Nephron progenitor cell (in vitro differentiated cells): Measurements from ENCODE around the gene KRT12.

Source experiments
- DNase-seq: peaks from one replicate; pipeline ENCODE4 v3.0.0; 2021
- H3K27ac Mint-ChIP-seq: 2 replicates; pipeline ENCODE4 v1.8.0; 2021; ENCODE audit warnings: mild to moderate bottlenecking, moderate library complexity, mixed read lengths
- H3K27me3 Mint-ChIP-seq: 2 replicates; pipeline ENCODE4 v1.8.0; 2021; ENCODE audit warnings: mild to moderate bottlenecking, low read depth, mixed read lengths; ENCODE audit not compliant: poor library complexity
- H3K36me3 Mint-ChIP-seq: 2 replicates; pipeline ENCODE4 v1.8.0; 2021; ENCODE audit warnings: low read depth, mixed read lengths
- H3K4me1 Mint-ChIP-seq: 2 replicates; pipeline ENCODE4 v1.8.0; 2021; ENCODE audit warnings: mixed read lengths
- H3K4me3 Mint-ChIP-seq: 2 replicates; pipeline ENCODE4 v1.8.0; 2021; ENCODE audit warnings: mild to moderate bottlenecking, moderate library complexity, mixed read lengths
- H3K9me3 Mint-ChIP-seq: 2 replicates; pipeline ENCODE4 v1.8.0; 2021; ENCODE audit warnings: mild to moderate bottlenecking, moderate library complexity, mixed read lengths
- TF ChIP-seq, protein P1 (sequence below): fragments of 200-600 bp; sonication (generic); IDR thresholded peaks from 2 replicates; pipeline ENCODE4 v1.5.0; 2021; ENCODE audit warnings: antibody characterized with exemption

The KRT12 gene

DNA sequence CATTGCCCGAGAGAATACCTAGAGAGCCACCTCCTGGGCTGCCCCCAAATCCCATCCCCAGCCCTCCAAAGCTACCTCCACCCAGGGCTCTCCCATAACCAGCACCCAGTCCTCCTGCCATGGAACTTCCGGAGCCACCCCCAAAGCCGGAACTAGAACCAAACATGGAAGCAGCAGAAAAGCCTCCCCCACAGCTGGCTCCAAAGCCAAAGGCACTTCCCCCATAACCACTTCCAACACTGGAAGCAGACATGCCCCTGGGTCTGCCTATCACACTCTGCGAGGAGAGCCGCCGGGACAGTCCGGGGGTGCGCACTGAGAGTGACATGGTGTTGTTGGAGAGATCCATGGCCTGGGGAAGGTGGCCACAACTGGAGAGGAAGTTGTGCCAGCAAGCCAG, at the start of gene KRT12:
TSS of gene KRT12 (minus strand) at position 386 of the 400 bp plus-strand sequence. CDS start at position 349, 37 bp downstream.
- no peak for DNase-seq
- H3K9me3 Mint-ChIP-seq = no peaks in the 10 kb centered on the region
- H3K27ac Mint-ChIP-seq = no peak within 1 kb of the TSS
- H3K36me3 Mint-ChIP-seq = no peaks in the 10 kb centered on the region
- TF ChIP-seq, protein P1, sequence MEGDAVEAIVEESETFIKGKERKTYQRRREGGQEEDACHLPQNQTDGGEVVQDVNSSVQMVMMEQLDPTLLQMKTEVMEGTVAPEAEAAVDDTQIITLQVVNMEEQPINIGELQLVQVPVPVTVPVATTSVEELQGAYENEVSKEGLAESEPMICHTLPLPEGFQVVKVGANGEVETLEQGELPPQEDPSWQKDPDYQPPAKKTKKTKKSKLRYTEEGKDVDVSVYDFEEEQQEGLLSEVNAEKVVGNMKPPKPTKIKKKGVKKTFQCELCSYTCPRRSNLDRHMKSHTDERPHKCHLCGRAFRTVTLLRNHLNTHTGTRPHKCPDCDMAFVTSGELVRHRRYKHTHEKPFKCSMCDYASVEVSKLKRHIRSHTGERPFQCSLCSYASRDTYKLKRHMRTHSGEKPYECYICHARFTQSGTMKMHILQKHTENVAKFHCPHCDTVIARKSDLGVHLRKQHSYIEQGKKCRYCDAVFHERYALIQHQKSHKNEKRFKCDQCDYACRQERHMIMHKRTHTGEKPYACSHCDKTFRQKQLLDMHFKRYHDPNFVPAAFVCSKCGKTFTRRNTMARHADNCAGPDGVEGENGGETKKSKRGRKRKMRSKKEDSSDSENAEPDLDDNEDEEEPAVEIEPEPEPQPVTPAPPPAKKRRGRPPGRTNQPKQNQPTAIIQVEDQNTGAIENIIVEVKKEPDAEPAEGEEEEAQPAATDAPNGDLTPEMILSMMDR = no peak
- no peak within 1 kb of the TSS for H3K4me3 Mint-ChIP-seq
- H3K4me1 Mint-ChIP-seq = no peaks in the 10 kb centered on the region
- peaks cover 31% of the 10 kb centered on the region for H3K27me3 Mint-ChIP-seq

DNA sequence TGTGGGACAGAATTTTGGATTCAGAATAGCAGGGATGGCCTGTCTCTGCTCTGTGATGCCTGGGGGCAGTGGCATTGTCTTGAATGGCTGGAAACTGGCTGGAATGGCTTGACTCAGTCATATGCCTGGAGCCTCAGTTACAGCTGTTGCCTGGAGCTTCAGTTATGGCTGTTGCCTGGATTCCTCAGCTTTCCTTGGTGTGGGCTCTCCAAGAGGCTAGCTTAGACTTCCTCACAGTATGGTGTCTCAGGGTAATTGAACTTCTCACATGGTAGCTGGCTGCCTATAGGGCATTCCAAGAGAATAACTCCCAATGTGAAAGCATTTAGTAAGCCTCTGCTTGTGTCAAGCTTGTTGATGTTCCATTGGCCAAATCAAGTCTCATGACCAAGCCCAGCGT, 49.3 kb upstream of the KRT12 start:
- peaks cover 8% of the 10 kb centered on the region for H3K27me3 Mint-ChIP-seq
- peaks cover 15% of the 10 kb centered on the region for H3K4me1 Mint-ChIP-seq
- no peak for DNase-seq
- H3K9me3 Mint-ChIP-seq = no peaks in the 10 kb centered on the region
- TF ChIP-seq, protein P1 = no peak
- H3K4me3 Mint-ChIP-seq = no peak overlapping the region
- no peak overlapping the region for H3K27ac Mint-ChIP-seq
- no peaks in the 10 kb centered on the region for H3K36me3 Mint-ChIP-seq

DNA sequence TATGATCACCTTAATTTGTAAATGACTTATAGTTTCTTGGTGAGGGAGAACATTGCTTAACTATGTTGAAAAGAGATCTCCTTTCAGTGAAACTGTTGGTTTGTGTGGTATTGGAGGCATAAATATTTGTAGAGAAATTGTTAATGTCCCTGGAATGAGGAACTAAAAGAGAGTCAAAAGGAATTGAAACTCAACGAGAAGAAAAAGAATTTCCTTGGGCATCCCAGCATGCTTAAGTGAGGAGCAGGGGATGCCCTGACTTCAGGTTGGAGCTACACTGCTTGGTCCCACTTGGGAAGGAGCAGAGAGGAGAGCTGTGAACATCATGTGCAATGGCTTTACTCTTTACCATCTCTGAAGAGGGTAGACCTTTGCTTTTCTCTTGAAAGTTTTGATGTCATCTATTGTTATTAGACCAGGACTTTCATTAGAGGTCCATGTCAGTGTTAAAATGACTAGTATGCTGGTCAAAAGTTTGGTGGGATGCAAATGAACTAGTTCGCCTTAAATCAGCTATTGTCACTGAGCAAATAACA, 48.8 kb upstream of the KRT12 start:
- H3K4me1 Mint-ChIP-seq = peaks cover 19% of the 10 kb centered on the region
- H3K27me3 Mint-ChIP-seq = peaks cover 8% of the 10 kb centered on the region
- H3K9me3 Mint-ChIP-seq = no peaks in the 10 kb centered on the region
- TF ChIP-seq, protein P1 = no peak
- H3K27ac Mint-ChIP-seq = no peak overlapping the region
- no peak for DNase-seq
- no peaks in the 10 kb centered on the region for H3K36me3 Mint-ChIP-seq
- no peak overlapping the region for H3K4me3 Mint-ChIP-seq

DNA sequence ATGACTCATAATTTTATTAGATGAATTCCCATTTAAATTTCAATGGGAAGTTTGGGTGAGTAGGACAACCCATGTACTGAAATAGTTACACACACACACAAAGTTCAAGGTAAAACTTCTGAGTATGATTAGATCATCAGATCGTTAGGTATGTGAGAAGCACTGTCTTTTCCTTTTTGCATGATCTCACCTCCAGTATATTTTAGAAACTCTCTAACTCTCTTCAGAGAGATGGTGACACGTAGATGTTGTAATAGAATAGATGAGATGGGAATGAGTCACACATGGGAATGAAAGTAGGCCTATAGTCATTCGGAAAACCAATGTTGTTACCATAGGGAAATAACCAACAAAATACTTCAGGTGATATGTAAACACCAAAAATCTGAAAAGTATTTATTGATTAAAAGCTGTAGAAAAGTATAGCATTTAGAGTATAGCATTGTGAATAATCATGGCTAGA, 48.2 kb upstream of the KRT12 start:
- Mint-ChIP-seq H3K27ac (no peak overlapping the region), H3K27me3 (peaks cover 8% of the 10 kb centered on the region), H3K36me3 (no peaks in the 10 kb centered on the region), H3K9me3 (no peaks in the 10 kb centered on the region), H3K4me3 (no peak overlapping the region), H3K4me1 (peaks cover 23% of the 10 kb centered on the region)
- no peak for DNase-seq
- TF ChIP-seq, protein P1 = no peak

DNA sequence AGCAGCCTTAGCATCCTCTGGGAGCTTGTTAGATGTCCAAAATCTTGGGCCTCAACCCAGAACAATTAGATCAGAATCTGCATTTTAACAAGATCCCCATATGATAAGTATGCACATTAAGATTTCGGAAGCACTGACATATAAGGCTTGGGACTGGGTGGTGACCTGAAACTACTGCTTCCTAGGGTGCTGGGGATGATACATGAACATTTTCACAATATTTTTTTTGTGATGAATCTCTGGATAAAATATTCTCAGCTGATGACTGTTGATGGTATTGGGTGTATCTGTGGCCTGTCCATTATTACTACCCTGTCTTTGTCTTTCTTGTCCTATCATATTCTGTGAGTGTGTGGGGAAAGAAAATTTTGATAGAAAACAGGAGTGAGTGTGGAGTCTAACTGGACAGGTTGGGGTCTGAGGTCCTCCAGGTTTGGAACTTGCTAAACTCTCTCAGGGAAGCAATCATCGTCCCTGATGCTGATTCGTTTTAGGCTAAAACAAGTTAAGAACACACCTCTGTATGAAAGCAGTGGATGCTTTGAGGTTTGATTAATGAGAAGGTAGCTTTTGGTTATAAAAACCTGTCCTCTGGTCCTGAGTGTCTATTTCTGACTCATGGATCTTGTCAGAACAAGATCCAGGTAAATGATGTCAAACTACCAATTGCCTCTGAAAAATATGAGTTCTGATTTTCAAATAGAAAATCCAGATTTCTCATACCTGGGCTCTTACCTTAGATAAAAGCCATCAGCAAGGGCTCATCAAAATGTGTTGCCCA, 47.2 kb upstream of the KRT12 start:
- H3K27ac Mint-ChIP-seq = no peak overlapping the region
- H3K9me3 Mint-ChIP-seq = no peaks in the 10 kb centered on the region
- H3K36me3 Mint-ChIP-seq = no peaks in the 10 kb centered on the region
- TF ChIP-seq, protein P1 = no peak
- H3K4me1 Mint-ChIP-seq = peaks cover 23% of the 10 kb centered on the region
- peaks cover 11% of the 10 kb centered on the region for H3K27me3 Mint-ChIP-seq
- no peak for DNase-seq
- no peak overlapping the region for H3K4me3 Mint-ChIP-seq
